Measurements from ENCODE around the gene BTBD16.

The BTBD16 gene

DNA sequence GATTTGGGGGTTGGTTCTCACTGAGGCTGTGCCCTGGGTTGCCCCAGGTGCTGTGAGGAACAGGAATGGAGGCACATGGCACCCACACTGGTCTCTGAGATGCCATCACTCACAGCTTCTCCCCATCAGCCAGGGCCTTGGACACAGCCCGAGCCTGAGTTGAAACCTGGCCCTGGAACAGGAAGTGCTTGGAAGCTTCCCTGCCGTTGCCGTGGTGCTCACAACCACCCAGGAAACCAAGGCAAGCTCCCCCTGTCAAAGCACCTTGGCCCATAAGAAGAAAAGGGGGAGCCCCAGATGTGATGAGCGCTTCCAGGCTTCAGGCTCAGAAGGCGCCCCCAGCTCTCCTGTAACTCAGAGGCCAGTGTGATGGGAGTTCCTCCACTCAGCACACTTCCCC, at the start of gene BTBD16:
Gene BTBD16, plus strand, starts transcription at position 221 of the 400 bp plus-strand sequence. CDS start 3,786 bp downstream, outside the sequence.
- DNase-seq, result no peak

DNA sequence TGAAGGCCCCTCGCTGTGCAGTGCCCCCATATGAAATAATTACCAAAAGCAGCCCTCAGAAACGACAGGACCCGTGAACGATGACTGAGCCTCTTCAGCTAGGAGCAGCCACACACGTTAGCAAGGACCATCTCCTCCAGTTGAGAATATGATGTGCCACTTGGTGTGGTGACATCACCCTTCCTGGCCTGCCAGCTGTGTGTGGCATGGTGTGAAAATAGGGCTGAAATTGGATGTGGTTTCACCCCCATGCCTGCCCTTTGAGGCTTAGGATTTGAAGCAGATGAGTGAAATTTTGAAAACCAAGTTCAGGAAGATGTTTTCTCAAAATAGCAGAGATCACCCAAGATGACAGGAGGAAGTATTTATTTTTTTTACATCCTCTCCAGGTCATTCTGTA, 49.1 kb upstream of the BTBD16 start:
- DNase-seq, result no peak

- DNase-seq, result no peak
Measured at GRCh38 chr10:122222638-122223037, 48.5 kb upstream of the BTBD16 start.

GRCh38 chr10:122224159-122224558, 46.9 kb upstream of the BTBD16 start:
- no peak for DNase-seq

GRCh38 chr10:122225330-122225729, 45.8 kb upstream of the BTBD16 start:
- DNase-seq, result no peak

GRCh38 chr10:122227754-122228153, 43.3 kb upstream of the BTBD16 start:
- DNase-seq, result no peak

GRCh38 chr10:122229666-122230065, 41.4 kb upstream of the BTBD16 start:
- DNase-seq, result no peak

GRCh38 chr10:122230222-122230621, 40.9 kb upstream of the BTBD16 start:
- no peak for DNase-seq

DNA sequence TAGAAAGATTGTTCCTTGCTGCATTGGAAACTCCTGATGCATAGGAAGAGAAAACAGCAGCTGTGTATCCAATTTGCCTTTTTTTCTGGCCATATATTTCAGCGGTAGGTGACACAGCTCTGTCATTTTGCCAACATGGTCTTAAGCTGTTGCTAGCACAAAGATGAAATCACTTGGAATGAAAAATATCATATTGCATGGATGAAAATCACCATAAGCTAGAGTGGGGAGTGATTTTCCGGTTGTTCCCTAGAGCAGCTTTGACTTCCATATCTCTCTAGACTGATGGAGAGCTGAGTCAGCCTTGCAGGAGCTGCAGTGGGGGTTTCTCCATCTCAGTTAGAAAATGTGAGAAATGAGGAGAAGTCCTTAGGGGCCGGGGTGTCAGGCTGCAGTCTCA, 38.3 kb upstream of the BTBD16 start:
- no peak for DNase-seq

GRCh38 chr10:122233857-122234348, 37.2 kb upstream of the BTBD16 start:
- no peak for DNase-seq

DNA sequence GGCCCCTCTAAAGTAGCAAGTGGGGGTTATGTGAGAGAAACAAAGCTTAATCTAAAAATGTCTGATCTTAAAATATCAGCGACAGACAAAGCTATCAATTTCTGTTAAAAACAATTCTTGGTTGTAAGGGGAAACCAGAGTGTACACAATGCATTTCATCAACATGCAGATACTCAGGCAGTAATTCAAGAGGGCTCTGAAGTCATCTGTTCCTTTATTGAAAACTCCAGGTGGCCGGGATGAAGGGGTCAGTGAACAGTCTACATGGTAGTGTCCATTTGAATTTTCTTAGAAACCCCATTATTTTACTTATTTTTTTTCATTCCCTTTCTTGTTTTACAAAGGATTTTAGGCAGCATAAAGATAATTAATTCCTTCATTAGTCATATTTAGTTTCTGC, 36.7 kb upstream of the BTBD16 start:
- DNase-seq, result no peak

GRCh38 chr10:122236690-122237306, 34.3 kb upstream of the BTBD16 start:
- DNase-seq, result no peak

- no peak for DNase-seq
Measured at GRCh38 chr10:122237331-122237990, 33.6 kb upstream of the BTBD16 start.

- DNase-seq, result no peak
Measured at GRCh38 chr10:122239578-122240257, 31.4 kb upstream of the BTBD16 start.

GRCh38 chr10:122240401-122240800, 30.7 kb upstream of the BTBD16 start:
- no peak for DNase-seq

DNA sequence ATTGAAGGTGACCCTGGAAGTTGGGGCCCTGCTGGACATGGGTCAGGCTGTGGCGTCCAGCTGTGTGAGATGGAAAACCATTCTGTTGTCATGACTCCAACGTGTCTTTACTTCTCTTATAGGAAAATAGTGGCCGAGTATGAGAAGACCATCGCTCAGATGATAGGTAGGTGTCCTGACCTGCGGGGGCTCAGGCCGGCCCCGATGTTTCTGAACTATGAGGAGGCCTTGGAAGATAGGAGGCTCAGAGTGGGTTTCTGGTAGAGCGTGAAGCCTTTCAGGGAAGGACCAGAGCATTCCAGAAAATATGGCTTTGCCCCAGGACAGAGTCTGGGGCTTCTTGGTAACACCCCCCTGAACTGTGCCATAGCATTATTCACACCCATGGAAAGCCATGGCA, 29.3 kb upstream of the BTBD16 start:
- no peak for DNase-seq

GRCh38 chr10:122243550-122243949, 27.5 kb upstream of the BTBD16 start:
- no peak for DNase-seq

- no peak for DNase-seq
Measured at GRCh38 chr10:122244001-122244975, 26.8 kb upstream of the BTBD16 start.

DNA sequence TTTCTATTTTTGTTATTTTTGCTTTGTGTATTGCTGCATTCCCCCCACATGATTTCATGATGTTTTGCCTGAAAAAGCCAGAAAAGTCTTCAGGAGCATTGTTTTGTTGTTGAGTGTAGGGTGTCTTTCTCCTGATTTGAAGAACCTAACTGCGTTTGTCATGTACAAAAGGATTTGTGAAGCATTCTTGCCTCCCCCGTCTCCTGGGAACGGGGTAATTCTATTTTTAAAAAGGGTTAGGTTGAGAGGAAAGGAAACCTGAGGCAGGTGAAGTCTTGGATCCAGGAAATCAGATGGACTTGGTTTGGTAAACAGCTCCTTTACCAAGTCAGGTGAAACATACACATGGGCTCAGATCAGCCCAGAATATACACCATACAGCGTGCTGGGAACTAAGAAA, 26.0 kb upstream of the BTBD16 start:
- no peak for DNase-seq

- DNase-seq, result no peak
Measured at GRCh38 chr10:122245897-122246296, 25.2 kb upstream of the BTBD16 start.

GRCh38 chr10:122246830-122247520, 24.1 kb upstream of the BTBD16 start:
- no peak for DNase-seq

Measured in cortex of kidney (tissue), 1 donor.